ENCODE results near the gene UGGT1. TPM values are rescaled to one million over a fixed set of nuclear protein-coding genes. Genes with fewer than 3 reads are reported as not detected.

The UGGT1 gene
- total RNA-seq, 1 experiment from 2014 or later: 55.9 TPM

GRCh38 chr2:128137094-128137616 is 46.2 kb downstream of the UGGT1 start:
- peaks cover 33 to 69% (median 62%) of the 10 kb centered on the region in 3 experiments; a peak in 6 of 7 replicates for H3K36me3 Mint-ChIP-seq (ENCODE audit: insufficient read depth in 1 of 3, low read depth in 3 of 3)
- H3K9ac ChIP-seq (ENCODE audit: extremely low read depth, insufficient read length, low read length): no peak overlapping the region
- H2AK5ac ChIP-seq (ENCODE audit: insufficient read length, low read length): no peak overlapping the region
- H3K9me3 ChIP-seq (ENCODE audit: control insufficient read depth, low read depth, low read length): no peaks in the 10 kb centered on the region
- no peak overlapping the region for H3K27ac ChIP-seq (ENCODE audit: insufficient read length, low read depth, low read length)
- no peaks in the 10 kb centered on the region for H3K27me3 Mint-ChIP-seq (ENCODE audit: low read depth)
- H2BK5ac ChIP-seq (ENCODE audit: insufficient read length, low read length): no peak overlapping the region
- H3K27me3 ChIP-seq (ENCODE audit: insufficient read depth, low read length): no peaks in the 10 kb centered on the region
- no peak overlapping the region for H2AFZ ChIP-seq (ENCODE audit: low read length)
- H3K23ac ChIP-seq (ENCODE audit: insufficient read length, low read depth, low read length): no peak overlapping the region
- no peak overlapping the region for H3K27ac Mint-ChIP-seq
- H2BK15ac ChIP-seq (ENCODE audit: low read depth, low read length): no peak overlapping the region
- no peaks in the 10 kb centered on the region for H3K79me1 ChIP-seq (ENCODE audit: insufficient read depth, low read depth, low read length, poor library complexity, severe bottlenecking)
- H3K4ac ChIP-seq (ENCODE audit: low read depth, low read length): no peak overlapping the region
- no peak overlapping the region for H3K4me3 Mint-ChIP-seq
- no peak overlapping the region for H4K91ac ChIP-seq (ENCODE audit: insufficient read length, low read depth, low read length)
- no peak overlapping the region for H3K14ac ChIP-seq (ENCODE audit: insufficient read depth, low read length)
- H2BK20ac ChIP-seq (ENCODE audit: low read depth, low read length, poor library complexity, severe bottlenecking): no peak overlapping the region
- no peak overlapping the region for H4K8ac ChIP-seq (replicated peaks; ENCODE audit: insufficient read length, low read depth, low read length)
- peaks cover 4% of the 10 kb centered on the region in 2 experiments; a peak in 1 of 4 replicates for H3K4me1 Mint-ChIP-seq
- H4K5ac ChIP-seq (ENCODE audit: insufficient read length, low read depth, low read length): no peak overlapping the region
- no peaks in the 10 kb centered on the region for H3K79me2 ChIP-seq (ENCODE audit: insufficient read depth, low read length)
- H3K18ac ChIP-seq (ENCODE audit: insufficient read length, low read depth, low read length): no peak overlapping the region
- no peak overlapping the region for H3K56ac ChIP-seq (ENCODE audit: insufficient read length, low read depth, low read length)
- no peak overlapping the region for H2BK120ac ChIP-seq (ENCODE audit: low read depth, low read length, poor library complexity, severe bottlenecking)
- H3K4me1 ChIP-seq (ENCODE audit: insufficient read depth, low read length): no peaks in the 10 kb centered on the region
- no peak for DNase-seq
- no peak overlapping the region for H2BK12ac ChIP-seq (ENCODE audit: insufficient read length, low read depth, low read length)
- no peaks in the 10 kb centered on the region for H3K23me2 ChIP-seq (ENCODE audit: insufficient read length, low read depth, low read length, poor library complexity, severe bottlenecking)
- no peak overlapping the region for H3T11ph ChIP-seq (ENCODE audit: low read length)
- no peaks in the 10 kb centered on the region for H3K9me3 Mint-ChIP-seq
- H4K20me1 ChIP-seq (ENCODE audit: control insufficient read depth, insufficient read depth, insufficient read length): no peaks in the 10 kb centered on the region
- WGBS (ENCODE audit: extremely low coverage, insufficient read length, low lambda C conversion rate): no CpG with 5 or more reads among the region's 3 CpGs
- no peak overlapping the region for H3K4me2 ChIP-seq (ENCODE audit: insufficient read depth, insufficient read length, low read length)
- TF ChIP-seq CTCF (conservative IDR thresholded peaks at IDR 0.05): no peak

All from H9 (cell line).